Stomach (tissue), 9 donors: ENCODE data around the gene PANK1. TPM values are rescaled to one million over a fixed set of nuclear protein-coding genes. Genes with fewer than 3 reads are reported as not detected.

Source experiments
- DNase-seq, 2 donors: peaks; one replicate each; pipeline versions ENCODE4 v3.0.0 to v3.0.0-alpha.2; 2013 to 2019
- H3K27ac ChIP-seq, 5 donors: fragments of 200-600 bp in 4 of 5; sonication (generic) in 4 of 5; one replicate each; pipeline ENCODE4 v1.5.1; 2013 to 2019; ENCODE audit warnings: mild to moderate bottlenecking in 1 of 5, moderate library complexity in 1 of 5
- H3K27me3 ChIP-seq, 3 donors: fragments of 200-600 bp; sonication (generic); one replicate each; pipeline ENCODE4 v1.5.1; 2017 to 2019; ENCODE audit warnings: mixed run types in 1 of 3
- H3K36me3 ChIP-seq, 4 donors: fragments of 200-600 bp; sonication (generic); 1 replicate in 3 of 4; 2 replicates in 1 of 4; pipeline ENCODE4 v1.5.1; 2016 to 2019
- H3K4me1 ChIP-seq, 4 donors: fragments of 200-600 bp; sonication (generic); one replicate each; pipeline ENCODE4 v1.5.1; 2016 to 2019
- H3K4me3 ChIP-seq, 4 donors: fragments of 200-600 bp; sonication (generic) in 3 of 4; one replicate each; pipeline ENCODE4 v1.5.1; 2016 to 2019; ENCODE audit warnings: mild to moderate bottlenecking in 1 of 4
- H3K9me3 ChIP-seq, 4 donors: fragments of 200-600 bp; sonication (generic); one replicate each; pipeline ENCODE4 v1.5.1; 2016 to 2019
- CTCF ChIP-seq, 7 experiments: fragments of 450-650 bp in 4 of 7; fragments of 200-600 bp in 3 of 7; sonication (generic) in 3 of 7; IDR thresholded peaks; one replicate each; pipeline ENCODE4 v1.5.1; 2016 to 2019; ENCODE audit warnings: antibody characterized with exemption in 7 of 7, control low read depth in 2 of 7, mild to moderate bottlenecking in 1 of 7
- EP300 ChIP-seq: sonication (generic); formaldehyde crosslinking; IDR thresholded peaks from one replicate; pipeline ENCODE4 v1.6.1; 2017; ENCODE audit warnings: antibody characterized with exemption
- POLR2A ChIP-seq, 4 donors: fragments of 450-650 bp; IDR thresholded peaks; one replicate each; pipeline ENCODE4 v1.6.1; 2016; ENCODE audit warnings: antibody characterized with exemption in 4 of 4, control low read depth in 2 of 4, mild to moderate bottlenecking in 1 of 4, moderate library complexity in 1 of 4
- POLR2AphosphoS5 ChIP-seq, 3 donors: sonication (generic); formaldehyde crosslinking; IDR thresholded peaks; one replicate each; pipeline ENCODE4 v1.6.1; 2016; ENCODE audit warnings: antibody characterized with exemption in 3 of 3
- whole genome bisulfite sequencing, 5 donors: extraction: QIAGEN DNeasy Blood & Tissue Kit in 3 of 5; methylation state at CpG; one replicate each; pipeline versions ENCODE4 v1.1.5 to v1.1.7; 2013 to 2018; 5-methylcytosine and 5-hydroxymethylcytosine counted together
- intact Hi-C: fragments of 100-400 bp; cut with DNase I; formaldehyde crosslinking; loops from one replicate; pipeline ENCODE4 v1.15.1; 2023; ENCODE audit warnings: low total_unique reads
- polyA plus RNA-seq, 3 donors: library from polyadenylated mRNA; stranded (reverse); fragments of 200-250 nt; gene quantifications; one replicate each; pipeline ENCODE4 v1.2.3, GENCODE V29; 2013
- total RNA-seq, 5 donors: library from RNA; depleted of rRNA; stranded (reverse); fragments of >200 nt; gene quantifications; one replicate each; pipeline versions ENCODE4 v1.1.0 to v1.2.3, GENCODE V29; 2014 to 2016
- donor health status: healthy with polysubstance abuse.
- donor health status: Bipolar disorder and iron deficiency.
- donor health status: healthy.

Gene PANK1
- total and polyA plus RNA-seq, 8 donors = 1.8 to 7.4 (median 4.6) TPM; not detected in 1

GRCh38 chr10:89567576-89568245 lies 77.3 kb downstream of the PANK1 start:
- intact Hi-C loops = no loop called here

GRCh38 chr10:89566992-89567391 lies 78.0 kb downstream of the PANK1 start:
- WGBS, 5 donors = 46 to 75% (median 57%) methylated on average over 3 of the region's 3 CpGs

More at GRCh38 chr10:89567576-89568245, 77.3 kb downstream of the PANK1 start:
- H3K27ac ChIP-seq = no peak overlapping the region
- H3K36me3 ChIP-seq = no peaks in the 10 kb centered on the region
- no peak overlapping the region for H3K4me3 ChIP-seq
- no peaks in the 10 kb centered on the region for H3K9me3 ChIP-seq
- no peaks in the 10 kb centered on the region for H3K27me3 ChIP-seq
- WGBS, 5 donors = 47 to 67% (median 50%) methylated on average over 3 of the region's 3 CpGs
- DNase-seq = no peak
- H3K4me1 ChIP-seq = peaks cover 0 to 4% (median 0%) of the 10 kb centered on the region in 4 donors
- TF ChIP-seq EP300 = no peak

GRCh38 chr10:89566095-89566950 lies 78.7 kb downstream of the PANK1 start:
- H3K4me1 ChIP-seq = peaks cover 0 to 4% (median 0%) of the 10 kb centered on the region in 4 donors
- H3K4me3 ChIP-seq = no peak overlapping the region
- peak in 1 of 2 donors; percentile 44 for DNase-seq
- intact Hi-C loops = no loop called here
- H3K36me3 ChIP-seq = no peaks in the 10 kb centered on the region
- 53 to 63% (median 58%) methylated on average over 10 of the region's 10 CpGs for WGBS, 5 donors
- H3K27ac ChIP-seq = no peak overlapping the region
- no peaks in the 10 kb centered on the region for H3K9me3 ChIP-seq
- no peak for TF ChIP-seq CTCF (IDR thresholded peaks at IDR 0.05)
- no peak for TF ChIP-seq EP300
- TF ChIP-seq POLR2AphosphoS5 (IDR thresholded peaks at IDR 0.05) = no peak
- no peak for TF ChIP-seq POLR2A (IDR thresholded peaks at IDR 0.05)
- no peaks in the 10 kb centered on the region for H3K27me3 ChIP-seq

More at GRCh38 chr10:89566992-89567391, 78.0 kb downstream of the PANK1 start:
- Histone ChIP-seq H3K4me1 (peaks cover 0 to 4% (median 0%) of the 10 kb centered on the region in 4 donors), H3K27ac (no peak overlapping the region), H3K27me3 (no peaks in the 10 kb centered on the region), H3K4me3 (no peak overlapping the region), H3K36me3 (no peaks in the 10 kb centered on the region), H3K9me3 (no peaks in the 10 kb centered on the region)
- DNase-seq = peak in 1 of 2 donors; percentile 77
- TF ChIP-seq POLR2A (IDR thresholded peaks at IDR 0.05) = no peak
- no peak for TF ChIP-seq POLR2AphosphoS5 (IDR thresholded peaks at IDR 0.05)
- TF ChIP-seq CTCF (IDR thresholded peaks at IDR 0.05) = no peak
- intact Hi-C loops = no loop called here

- Histone ChIP-seq H3K27ac (no peak overlapping the region), H3K36me3 (no peaks in the 10 kb centered on the region), H3K4me1 (peaks cover 0 to 4% (median 0%) of the 10 kb centered on the region in 4 donors), H3K4me3 (no peak overlapping the region), H3K27me3 (no peaks in the 10 kb centered on the region), H3K9me3 (no peaks in the 10 kb centered on the region)
- no peak for DNase-seq
- WGBS, 5 donors = 63 to 76% (median 68%) methylated on average over 1 of the region's 1 CpG
- intact Hi-C loops = no loop called here
- TF ChIP-seq POLR2A (IDR thresholded peaks at IDR 0.05) (no peak), POLR2AphosphoS5 (IDR thresholded peaks at IDR 0.05) (no peak), EP300 (no peak), CTCF (IDR thresholded peaks at IDR 0.05) (no peak)
These were observed 79.9 kb downstream of the PANK1 start for GRCh38 chr10:89565180-89565579.
